HL-60 (cell line): ENCODE data around the gene MTMR12.

ENCODE experiments used
- CTCF ChIP-seq: IDR thresholded peaks from one replicate; pipeline ENCODE4 v1.5.1; 2011; ENCODE audit warnings: low read length, control low read depth, inconsistent platforms; ENCODE audit not compliant: insufficient read depth
- GABPA ChIP-seq: IDR thresholded peaks from 2 replicates; pipeline ENCODE4 v1.6.1; 2012; ENCODE audit warnings: low read depth

- TF ChIP-seq CTCF (no peak), GABPA (no peak)
Measured at GRCh38 chr5:32279223-32279622, 33.5 kb downstream of the MTMR12 start.
